ENCODE data around the gene TECPR2.

GRCh38 chr14:102538602-102539543, 176.1 kb downstream of the TECPR2 start:
- TF ChIP-seq BACH2 (CRISPR knock-in tag; IDR thresholded peaks at IDR 0.05; ENCODE audit: borderline replicate concordance), result no peak
- no peak for TF ChIP-seq SNAI2 (CRISPR knock-in tag; IDR thresholded peaks at IDR 0.05)
- TF ChIP-seq PATZ1 (CRISPR knock-in tag; IDR thresholded peaks at IDR 0.05; ENCODE audit: borderline replicate concordance), result no peak
- no peak for TF ChIP-seq ARNTL (CRISPR knock-in tag; IDR thresholded peaks at IDR 0.05; ENCODE audit: borderline replicate concordance, low read depth)
- no peak for TF ChIP-seq ZNF8 (CRISPR knock-in tag; IDR thresholded peaks at IDR 0.05)
- TF ChIP-seq RARB (CRISPR knock-in tag; IDR thresholded peaks at IDR 0.05), result no peak
- TF ChIP-seq OSR1 (CRISPR knock-in tag; IDR thresholded peaks at IDR 0.05), result no peak
- TF ChIP-seq PPARA (CRISPR knock-in tag; IDR thresholded peaks at IDR 0.05; ENCODE audit: borderline replicate concordance), result no peak

Data from SK-N-SH treated with all-trans-retinoic acid at 6 μM for 48 hours (cell line).